HepG2 (cell line): ENCODE data around the gene FOXD3.

Experiments used
- GLI4 ChIP-seq: sonication (generic); formaldehyde crosslinking; IDR thresholded peaks from 2 replicates; pipeline ENCODE4 v1.5.1; 2020; ENCODE audit warnings: missing genetic modification reagents, mild to moderate bottlenecking, moderate library complexity, borderline replicate concordance
- NBN ChIP-seq: fragments of 450-650 bp; conservative IDR thresholded peaks from 2 replicates; pipeline ENCODE4 v1.6.1; 2017
- NFE2L1 ChIP-seq: sonication (generic); formaldehyde crosslinking; IDR thresholded peaks from 2 replicates; pipeline ENCODE4 v1.4.0; 2020; ENCODE audit warnings: missing genetic modification reagents, mild to moderate bottlenecking, borderline replicate concordance
- PHF5A ChIP-seq: IDR thresholded peaks from one replicate; pipeline ENCODE4 v1.6.1; 2018; ENCODE audit warnings: low read depth, missing genetic modification reagents; ENCODE audit not compliant: unreplicated experiment
- RAD21 ChIP-seq: fragments of 450-650 bp; formaldehyde crosslinking; IDR thresholded peaks from 2 replicates; pipeline ENCODE4 v1.5.0; 2020; ENCODE audit warnings: mild to moderate bottlenecking
- RAD51 ChIP-seq: fragments of 450-650 bp; IDR thresholded peaks from 2 replicates; pipeline ENCODE4 v1.6.1; 2016; ENCODE audit warnings: borderline replicate concordance
- ZSCAN9 ChIP-seq: IDR thresholded peaks from 2 replicates; pipeline ENCODE4 v1.6.1; 2016; ENCODE audit warnings: borderline replicate concordance
- TF ChIP-seq, protein P1 (sequence below): sonication (generic); formaldehyde crosslinking; IDR thresholded peaks from 2 replicates; pipeline ENCODE4 v1.5.0; 2020; ENCODE audit warnings: mild to moderate bottlenecking, missing genetic modification reagents, moderate library complexity
- TF ChIP-seq, protein P2 (sequence below): sonication (generic); formaldehyde crosslinking; IDR thresholded peaks from 2 replicates; pipeline ENCODE4 v1.4.0; 2020; ENCODE audit warnings: missing genetic modification reagents
- TF ChIP-seq, protein P3 (sequence below): sonication (generic); formaldehyde crosslinking; IDR thresholded peaks from 2 replicates; pipeline ENCODE4 v1.5.1; 2020; ENCODE audit warnings: missing genetic modification reagents, mild to moderate bottlenecking, borderline replicate concordance
- TF ChIP-seq, protein P4 (sequence below): fragments of 450-650 bp; IDR thresholded peaks from 2 replicates; pipeline ENCODE4 v1.6.1; 2017; ENCODE audit warnings: mild to moderate bottlenecking
- TF ChIP-seq, protein P5 (sequence below): sonication (generic); formaldehyde crosslinking; IDR thresholded peaks from 2 replicates; pipeline ENCODE4 v1.4.0; 2020; ENCODE audit warnings: missing genetic modification reagents
- TF ChIP-seq, protein P6 (sequence below), 2 experiments: IDR thresholded peaks; 2 replicates each; pipeline ENCODE4 v1.6.1; 2011 to 2012; ENCODE audit warnings: low read length in 2 of 2, borderline replicate concordance in 1 of 2, low read depth in 1 of 2, mild to moderate bottlenecking in 1 of 2, moderate library complexity in 1 of 2

DNA sequence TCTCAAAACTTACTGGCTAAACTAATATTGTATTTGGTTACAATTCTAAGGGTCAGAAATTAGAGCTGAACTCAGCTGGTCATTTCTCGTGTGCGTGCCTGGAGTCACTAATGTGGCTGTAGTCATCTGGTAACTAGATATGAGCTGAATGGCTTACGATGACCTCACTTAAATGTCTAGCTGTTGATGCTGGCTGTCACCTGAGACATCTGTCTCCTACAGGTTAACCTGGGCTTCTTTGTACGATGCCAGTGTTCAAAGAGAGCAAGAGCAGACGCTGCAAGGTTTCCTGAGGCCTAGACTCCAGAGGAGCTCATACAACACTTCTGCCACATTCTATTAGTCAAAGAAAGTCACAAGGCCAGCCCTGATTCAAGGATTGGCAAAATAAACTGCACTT, 28.0 kb downstream of the FOXD3 start:
- TF ChIP-seq PHF5A (CRISPR knock-in tag) (no peak), GLI4 (CRISPR knock-in tag) (no peak), RAD21 (CRISPR knock-in tag) (no peak), NFE2L1 (CRISPR knock-in tag) (no peak), NBN (no peak), ZSCAN9 (no peak), RAD51 (no peak)
- TF ChIP-seq, protein P1, sequence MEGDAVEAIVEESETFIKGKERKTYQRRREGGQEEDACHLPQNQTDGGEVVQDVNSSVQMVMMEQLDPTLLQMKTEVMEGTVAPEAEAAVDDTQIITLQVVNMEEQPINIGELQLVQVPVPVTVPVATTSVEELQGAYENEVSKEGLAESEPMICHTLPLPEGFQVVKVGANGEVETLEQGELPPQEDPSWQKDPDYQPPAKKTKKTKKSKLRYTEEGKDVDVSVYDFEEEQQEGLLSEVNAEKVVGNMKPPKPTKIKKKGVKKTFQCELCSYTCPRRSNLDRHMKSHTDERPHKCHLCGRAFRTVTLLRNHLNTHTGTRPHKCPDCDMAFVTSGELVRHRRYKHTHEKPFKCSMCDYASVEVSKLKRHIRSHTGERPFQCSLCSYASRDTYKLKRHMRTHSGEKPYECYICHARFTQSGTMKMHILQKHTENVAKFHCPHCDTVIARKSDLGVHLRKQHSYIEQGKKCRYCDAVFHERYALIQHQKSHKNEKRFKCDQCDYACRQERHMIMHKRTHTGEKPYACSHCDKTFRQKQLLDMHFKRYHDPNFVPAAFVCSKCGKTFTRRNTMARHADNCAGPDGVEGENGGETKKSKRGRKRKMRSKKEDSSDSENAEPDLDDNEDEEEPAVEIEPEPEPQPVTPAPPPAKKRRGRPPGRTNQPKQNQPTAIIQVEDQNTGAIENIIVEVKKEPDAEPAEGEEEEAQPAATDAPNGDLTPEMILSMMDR (CRISPR knock-in tag): no peak
- TF ChIP-seq, protein P2, sequence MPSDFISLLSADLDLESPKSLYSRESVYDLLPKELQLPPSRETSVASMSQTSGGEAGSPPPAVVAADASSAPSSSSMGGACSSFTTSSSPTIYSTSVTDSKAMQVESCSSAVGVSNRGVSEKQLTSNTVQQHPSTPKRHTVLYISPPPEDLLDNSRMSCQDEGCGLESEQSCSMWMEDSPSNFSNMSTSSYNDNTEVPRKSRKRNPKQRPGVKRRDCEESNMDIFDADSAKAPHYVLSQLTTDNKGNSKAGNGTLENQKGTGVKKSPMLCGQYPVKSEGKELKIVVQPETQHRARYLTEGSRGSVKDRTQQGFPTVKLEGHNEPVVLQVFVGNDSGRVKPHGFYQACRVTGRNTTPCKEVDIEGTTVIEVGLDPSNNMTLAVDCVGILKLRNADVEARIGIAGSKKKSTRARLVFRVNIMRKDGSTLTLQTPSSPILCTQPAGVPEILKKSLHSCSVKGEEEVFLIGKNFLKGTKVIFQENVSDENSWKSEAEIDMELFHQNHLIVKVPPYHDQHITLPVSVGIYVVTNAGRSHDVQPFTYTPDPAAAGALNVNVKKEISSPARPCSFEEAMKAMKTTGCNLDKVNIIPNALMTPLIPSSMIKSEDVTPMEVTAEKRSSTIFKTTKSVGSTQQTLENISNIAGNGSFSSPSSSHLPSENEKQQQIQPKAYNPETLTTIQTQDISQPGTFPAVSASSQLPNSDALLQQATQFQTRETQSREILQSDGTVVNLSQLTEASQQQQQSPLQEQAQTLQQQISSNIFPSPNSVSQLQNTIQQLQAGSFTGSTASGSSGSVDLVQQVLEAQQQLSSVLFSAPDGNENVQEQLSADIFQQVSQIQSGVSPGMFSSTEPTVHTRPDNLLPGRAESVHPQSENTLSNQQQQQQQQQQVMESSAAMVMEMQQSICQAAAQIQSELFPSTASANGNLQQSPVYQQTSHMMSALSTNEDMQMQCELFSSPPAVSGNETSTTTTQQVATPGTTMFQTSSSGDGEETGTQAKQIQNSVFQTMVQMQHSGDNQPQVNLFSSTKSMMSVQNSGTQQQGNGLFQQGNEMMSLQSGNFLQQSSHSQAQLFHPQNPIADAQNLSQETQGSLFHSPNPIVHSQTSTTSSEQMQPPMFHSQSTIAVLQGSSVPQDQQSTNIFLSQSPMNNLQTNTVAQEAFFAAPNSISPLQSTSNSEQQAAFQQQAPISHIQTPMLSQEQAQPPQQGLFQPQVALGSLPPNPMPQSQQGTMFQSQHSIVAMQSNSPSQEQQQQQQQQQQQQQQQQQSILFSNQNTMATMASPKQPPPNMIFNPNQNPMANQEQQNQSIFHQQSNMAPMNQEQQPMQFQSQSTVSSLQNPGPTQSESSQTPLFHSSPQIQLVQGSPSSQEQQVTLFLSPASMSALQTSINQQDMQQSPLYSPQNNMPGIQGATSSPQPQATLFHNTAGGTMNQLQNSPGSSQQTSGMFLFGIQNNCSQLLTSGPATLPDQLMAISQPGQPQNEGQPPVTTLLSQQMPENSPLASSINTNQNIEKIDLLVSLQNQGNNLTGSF (CRISPR knock-in tag): no peak
- TF ChIP-seq, protein P3, sequence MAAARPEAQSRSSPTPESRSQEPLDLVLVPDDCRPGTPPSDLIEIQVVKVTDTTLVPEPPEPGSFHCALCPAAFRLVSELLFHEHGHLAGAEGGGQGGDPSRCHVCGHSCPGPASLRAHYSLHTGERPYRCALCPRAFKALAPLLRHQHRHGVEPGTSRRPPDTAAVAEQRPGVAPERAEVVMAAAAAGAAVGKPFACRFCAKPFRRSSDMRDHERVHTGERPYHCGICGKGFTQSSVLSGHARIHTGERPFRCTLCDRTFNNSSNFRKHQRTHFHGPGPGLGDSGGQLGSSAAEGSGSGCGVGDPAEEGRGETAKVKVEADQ (CRISPR knock-in tag): no peak
- TF ChIP-seq, protein P4, sequence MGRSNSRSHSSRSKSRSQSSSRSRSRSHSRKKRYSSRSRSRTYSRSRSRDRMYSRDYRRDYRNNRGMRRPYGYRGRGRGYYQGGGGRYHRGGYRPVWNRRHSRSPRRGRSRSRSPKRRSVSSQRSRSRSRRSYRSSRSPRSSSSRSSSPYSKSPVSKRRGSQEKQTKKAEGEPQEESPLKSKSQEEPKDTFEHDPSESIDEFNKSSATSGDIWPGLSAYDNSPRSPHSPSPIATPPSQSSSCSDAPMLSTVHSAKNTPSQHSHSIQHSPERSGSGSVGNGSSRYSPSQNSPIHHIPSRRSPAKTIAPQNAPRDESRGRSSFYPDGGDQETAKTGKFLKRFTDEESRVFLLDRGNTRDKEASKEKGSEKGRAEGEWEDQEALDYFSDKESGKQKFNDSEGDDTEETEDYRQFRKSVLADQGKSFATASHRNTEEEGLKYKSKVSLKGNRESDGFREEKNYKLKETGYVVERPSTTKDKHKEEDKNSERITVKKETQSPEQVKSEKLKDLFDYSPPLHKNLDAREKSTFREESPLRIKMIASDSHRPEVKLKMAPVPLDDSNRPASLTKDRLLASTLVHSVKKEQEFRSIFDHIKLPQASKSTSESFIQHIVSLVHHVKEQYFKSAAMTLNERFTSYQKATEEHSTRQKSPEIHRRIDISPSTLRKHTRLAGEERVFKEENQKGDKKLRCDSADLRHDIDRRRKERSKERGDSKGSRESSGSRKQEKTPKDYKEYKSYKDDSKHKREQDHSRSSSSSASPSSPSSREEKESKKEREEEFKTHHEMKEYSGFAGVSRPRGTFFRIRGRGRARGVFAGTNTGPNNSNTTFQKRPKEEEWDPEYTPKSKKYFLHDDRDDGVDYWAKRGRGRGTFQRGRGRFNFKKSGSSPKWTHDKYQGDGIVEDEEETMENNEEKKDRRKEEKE: no peak
- TF ChIP-seq, protein P5, sequence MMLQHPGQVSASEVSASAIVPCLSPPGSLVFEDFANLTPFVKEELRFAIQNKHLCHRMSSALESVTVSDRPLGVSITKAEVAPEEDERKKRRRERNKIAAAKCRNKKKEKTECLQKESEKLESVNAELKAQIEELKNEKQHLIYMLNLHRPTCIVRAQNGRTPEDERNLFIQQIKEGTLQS: no peak
- TF ChIP-seq, protein P6, sequence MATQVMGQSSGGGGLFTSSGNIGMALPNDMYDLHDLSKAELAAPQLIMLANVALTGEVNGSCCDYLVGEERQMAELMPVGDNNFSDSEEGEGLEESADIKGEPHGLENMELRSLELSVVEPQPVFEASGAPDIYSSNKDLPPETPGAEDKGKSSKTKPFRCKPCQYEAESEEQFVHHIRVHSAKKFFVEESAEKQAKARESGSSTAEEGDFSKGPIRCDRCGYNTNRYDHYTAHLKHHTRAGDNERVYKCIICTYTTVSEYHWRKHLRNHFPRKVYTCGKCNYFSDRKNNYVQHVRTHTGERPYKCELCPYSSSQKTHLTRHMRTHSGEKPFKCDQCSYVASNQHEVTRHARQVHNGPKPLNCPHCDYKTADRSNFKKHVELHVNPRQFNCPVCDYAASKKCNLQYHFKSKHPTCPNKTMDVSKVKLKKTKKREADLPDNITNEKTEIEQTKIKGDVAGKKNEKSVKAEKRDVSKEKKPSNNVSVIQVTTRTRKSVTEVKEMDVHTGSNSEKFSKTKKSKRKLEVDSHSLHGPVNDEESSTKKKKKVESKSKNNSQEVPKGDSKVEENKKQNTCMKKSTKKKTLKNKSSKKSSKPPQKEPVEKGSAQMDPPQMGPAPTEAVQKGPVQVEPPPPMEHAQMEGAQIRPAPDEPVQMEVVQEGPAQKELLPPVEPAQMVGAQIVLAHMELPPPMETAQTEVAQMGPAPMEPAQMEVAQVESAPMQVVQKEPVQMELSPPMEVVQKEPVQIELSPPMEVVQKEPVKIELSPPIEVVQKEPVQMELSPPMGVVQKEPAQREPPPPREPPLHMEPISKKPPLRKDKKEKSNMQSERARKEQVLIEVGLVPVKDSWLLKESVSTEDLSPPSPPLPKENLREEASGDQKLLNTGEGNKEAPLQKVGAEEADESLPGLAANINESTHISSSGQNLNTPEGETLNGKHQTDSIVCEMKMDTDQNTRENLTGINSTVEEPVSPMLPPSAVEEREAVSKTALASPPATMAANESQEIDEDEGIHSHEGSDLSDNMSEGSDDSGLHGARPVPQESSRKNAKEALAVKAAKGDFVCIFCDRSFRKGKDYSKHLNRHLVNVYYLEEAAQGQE (IDR thresholded peaks at IDR 0.05; ENCODE audit: borderline replicate concordance in 1 of 2, low read depth in 1 of 2, low read length in 2 of 2): no peak
